Lower lobe of right lung (tissue), 2 donors: ENCODE results near the gene ARL5A. TPM values are rescaled to one million over a fixed set of nuclear protein-coding genes. Genes with fewer than 3 reads are reported as not detected.
A peak's percentile ranks its signal among the peaks of the same experiment; 100 is the strongest.

ENCODE experiments used
- ATAC-seq, 2 donors: fragments of 200-7000 bp; cut with Tn5 transposase; one replicate each; pipeline ENCODE4 v1.9.1; 2020 to 2022; ENCODE audit warnings: mild to moderate bottlenecking in 2 of 2, moderate library complexity in 2 of 2
- DNase-seq: peaks from one replicate; pipeline ENCODE4 v3.0.0-alpha.2; 2020
- H3K27ac ChIP-seq: fragments of 200-600 bp; one replicate; pipeline ENCODE4 v1.8.0; 2022
- H3K27me3 ChIP-seq: fragments of 200-600 bp; one replicate; pipeline ENCODE4 v1.8.0; 2022; ENCODE audit warnings: low read depth
- H3K36me3 ChIP-seq: fragments of 200-600 bp; one replicate; pipeline ENCODE4 v1.8.0; 2022; ENCODE audit warnings: mild to moderate bottlenecking
- H3K4me1 ChIP-seq: fragments of 200-600 bp; one replicate; pipeline ENCODE4 v1.8.0; 2022
- H3K4me3 ChIP-seq: fragments of 200-600 bp; one replicate; pipeline ENCODE4 v1.8.0; 2022; ENCODE audit warnings: mild to moderate bottlenecking
- H3K9me3 ChIP-seq: fragments of 200-600 bp; one replicate; pipeline ENCODE4 v1.8.0; 2022
- intact Hi-C: fragments of 100-400 bp; cut with DNase I; formaldehyde crosslinking; loops from one replicate; pipeline ENCODE4 v1.11.0; 2022
- total RNA-seq: library from RNA; stranded (reverse); fragmentation: NEBNext Ultra II Directional; extraction: Animal tissue kit (Norgen Biotek cat#: 25700); gene quantifications from one replicate; pipeline ENCODE4 v1.2.1, GENCODE V29; 2021
- TF ChIP-seq, protein P1 (sequence below): fragments of 200-600 bp; IDR thresholded peaks from one replicate; pipeline ENCODE4 v1.8.0; 2022; ENCODE audit warnings: antibody characterized with exemption, mild to moderate bottlenecking
- donor health status: DM: no; HTN: yes; CAD: no; lungs with severe emphysema.

ARL5A gene
- total RNA-seq, 1 donor from 2014 or later, result 52.3 TPM

GRCh38 chr2:151774506-151774905, 53.7 kb downstream of the ARL5A start:
- intact Hi-C loops, result no loop called here
- Histone ChIP-seq H3K4me1 (no peaks in the 10 kb centered on the region), H3K27me3 (no peaks in the 10 kb centered on the region), H3K27ac (no peak overlapping the region), H3K9me3 (no peaks in the 10 kb centered on the region), H3K4me3 (no peak overlapping the region), H3K36me3 (peaks cover 7% of the 10 kb centered on the region)
- TF ChIP-seq, protein P1, sequence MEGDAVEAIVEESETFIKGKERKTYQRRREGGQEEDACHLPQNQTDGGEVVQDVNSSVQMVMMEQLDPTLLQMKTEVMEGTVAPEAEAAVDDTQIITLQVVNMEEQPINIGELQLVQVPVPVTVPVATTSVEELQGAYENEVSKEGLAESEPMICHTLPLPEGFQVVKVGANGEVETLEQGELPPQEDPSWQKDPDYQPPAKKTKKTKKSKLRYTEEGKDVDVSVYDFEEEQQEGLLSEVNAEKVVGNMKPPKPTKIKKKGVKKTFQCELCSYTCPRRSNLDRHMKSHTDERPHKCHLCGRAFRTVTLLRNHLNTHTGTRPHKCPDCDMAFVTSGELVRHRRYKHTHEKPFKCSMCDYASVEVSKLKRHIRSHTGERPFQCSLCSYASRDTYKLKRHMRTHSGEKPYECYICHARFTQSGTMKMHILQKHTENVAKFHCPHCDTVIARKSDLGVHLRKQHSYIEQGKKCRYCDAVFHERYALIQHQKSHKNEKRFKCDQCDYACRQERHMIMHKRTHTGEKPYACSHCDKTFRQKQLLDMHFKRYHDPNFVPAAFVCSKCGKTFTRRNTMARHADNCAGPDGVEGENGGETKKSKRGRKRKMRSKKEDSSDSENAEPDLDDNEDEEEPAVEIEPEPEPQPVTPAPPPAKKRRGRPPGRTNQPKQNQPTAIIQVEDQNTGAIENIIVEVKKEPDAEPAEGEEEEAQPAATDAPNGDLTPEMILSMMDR, result no peak
- DNase-seq, result no peak
- ATAC-seq, result no peak

DNA sequence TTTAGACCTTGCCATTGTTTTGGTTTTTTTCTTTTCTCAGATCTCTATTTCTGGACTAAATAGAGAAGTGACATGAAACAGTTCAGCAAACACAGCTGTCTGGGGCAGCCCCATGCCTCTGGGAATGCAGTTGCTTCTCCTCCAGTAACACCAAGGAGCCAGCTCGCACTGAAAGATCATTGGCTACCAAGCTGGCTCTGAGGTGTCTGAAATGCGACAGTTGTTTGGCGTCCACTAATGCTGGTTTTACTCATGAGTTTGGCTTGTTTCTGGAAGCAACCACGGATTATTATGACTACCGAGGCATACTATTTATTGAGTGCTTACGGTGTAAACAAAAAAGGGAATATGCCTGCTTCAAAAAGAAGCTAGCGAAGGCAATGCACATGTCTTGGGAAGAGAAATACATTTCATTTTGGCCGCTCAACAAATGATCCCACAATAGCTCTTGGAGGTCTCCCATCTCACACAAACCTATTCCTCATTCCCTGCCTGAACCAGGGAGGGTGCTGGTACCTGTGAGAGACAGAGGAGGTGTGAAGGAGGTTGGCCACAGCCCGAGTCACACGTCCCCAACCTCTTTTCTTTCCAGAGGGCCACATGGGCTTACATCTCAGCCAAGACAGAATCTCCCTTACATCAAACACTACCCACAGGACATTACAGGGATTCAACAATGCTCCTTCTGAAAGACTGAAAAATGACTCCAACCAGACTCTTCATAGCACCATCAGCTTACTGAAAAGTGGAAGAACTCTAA, 56.4 kb downstream of the ARL5A start:
- H3K36me3 ChIP-seq, result peaks cover 7% of the 10 kb centered on the region
- TF ChIP-seq, protein P1, result no peak
- no peaks in the 10 kb centered on the region for H3K27me3 ChIP-seq
- H3K4me3 ChIP-seq, result no peak overlapping the region
- peak; percentile 50 for DNase-seq
- peak; percentile 78 to 82 for ATAC-seq
- no peaks in the 10 kb centered on the region for H3K9me3 ChIP-seq
- H3K27ac ChIP-seq, result peak overlapping the region; percentile 64
- intact Hi-C loops, result no loop called here
- peaks cover 2% of the 10 kb centered on the region for H3K4me1 ChIP-seq

DNA sequence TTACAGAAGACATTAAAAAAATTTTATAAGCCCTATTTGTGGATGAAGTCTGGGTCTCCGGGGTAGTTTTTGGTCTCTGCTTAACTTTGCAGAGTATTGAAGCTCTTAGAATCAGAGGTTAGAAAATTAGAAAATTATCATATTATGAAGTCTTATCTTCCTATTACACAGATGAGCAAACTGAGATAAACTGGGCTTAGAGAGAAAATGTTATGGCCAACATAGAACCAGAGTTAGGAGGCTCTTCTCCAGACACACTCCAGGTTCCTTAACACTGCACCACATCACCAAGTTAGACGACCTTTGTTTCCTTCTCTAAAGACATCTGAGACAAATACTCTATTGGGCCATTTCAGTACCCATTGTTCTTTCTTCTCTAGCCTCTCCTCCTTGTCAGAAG, 57.2 kb downstream of the ARL5A start:
- H3K36me3 ChIP-seq, result no peaks in the 10 kb centered on the region
- no peak for ATAC-seq
- DNase-seq, result no peak
- TF ChIP-seq, protein P1, result no peak
- no peaks in the 10 kb centered on the region for H3K27me3 ChIP-seq
- no peaks in the 10 kb centered on the region for H3K9me3 ChIP-seq
- H3K4me1 ChIP-seq, result peaks cover 9% of the 10 kb centered on the region
- intact Hi-C loops, result no loop called here
- no peak overlapping the region for H3K4me3 ChIP-seq
- no peak overlapping the region for H3K27ac ChIP-seq

- Histone ChIP-seq H3K36me3 (no peaks in the 10 kb centered on the region), H3K27me3 (no peaks in the 10 kb centered on the region), H3K9me3 (no peaks in the 10 kb centered on the region), H3K4me3 (no peak overlapping the region), H3K27ac (no peak overlapping the region), H3K4me1 (peaks cover 11% of the 10 kb centered on the region)
- TF ChIP-seq, protein P1, result no peak
- intact Hi-C loops, result no loop called here
- ATAC-seq (no peak), DNase-seq (no peak)
These were observed 58.6 kb downstream of the ARL5A start for GRCh38 chr2:151769606-151770005.

DNA sequence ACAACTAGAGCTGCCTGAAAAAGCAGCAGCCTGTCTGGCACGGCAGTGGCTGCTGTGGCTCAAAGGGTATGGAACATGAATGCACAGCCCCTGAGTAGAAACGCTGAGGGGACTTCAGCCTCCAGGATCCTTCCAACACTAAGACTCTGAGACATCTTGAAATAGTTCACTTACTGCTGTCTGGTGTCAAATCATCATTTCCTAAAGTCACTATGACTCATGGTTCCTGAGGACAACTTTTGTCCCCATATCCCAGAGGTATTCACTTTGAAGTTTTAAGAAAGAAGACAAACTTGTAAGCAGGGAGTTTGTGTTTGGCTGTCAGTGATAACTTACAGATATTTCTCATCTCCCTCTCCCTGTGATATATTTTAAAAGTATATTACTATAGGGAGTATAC, 60.7 kb downstream of the ARL5A start:
- DNase-seq (no peak), ATAC-seq (no peak)
- Histone ChIP-seq H3K4me3 (no peak overlapping the region), H3K9me3 (no peaks in the 10 kb centered on the region), H3K4me1 (peaks cover 11% of the 10 kb centered on the region), H3K27me3 (no peaks in the 10 kb centered on the region), H3K27ac (no peak overlapping the region), H3K36me3 (no peaks in the 10 kb centered on the region)
- intact Hi-C loops, result no loop called here
- TF ChIP-seq, protein P1, result no peak
